Osteoblast (primary cell): Measurements from ENCODE around the gene NAV2. TPM values are rescaled to one million over a fixed set of nuclear protein-coding genes. Genes with fewer than 3 reads are reported as not detected.
A peak's percentile ranks its signal among the peaks of the same experiment; 100 is the strongest.

Source experiments
- DNase-seq: peaks from one replicate; pipeline ENCODE4 v3.0.0; 2011; ENCODE audit warnings: low spot score, mixed read lengths; ENCODE audit not compliant: insufficient read length; ENCODE audit errors: missing footprints
- H2AFZ ChIP-seq: 2 replicates; pipeline ENCODE4 v1.6.0; 2011; ENCODE audit warnings: mild to moderate bottlenecking, low read length
- H3K27ac ChIP-seq: 2 replicates; pipeline ENCODE4 v1.5.1; 2011; ENCODE audit warnings: mild to moderate bottlenecking, low read depth, low read length, moderate library complexity
- H3K27me3 ChIP-seq: 2 replicates; pipeline ENCODE4 v1.6.0; 2012; ENCODE audit warnings: mild to moderate bottlenecking, control low read depth, inconsistent platforms, low read length, moderate library complexity; ENCODE audit not compliant: insufficient read depth
- H3K36me3 ChIP-seq: 2 replicates; pipeline ENCODE4 v1.5.1; 2011; ENCODE audit warnings: mild to moderate bottlenecking, low read length, control low read depth, moderate library complexity; ENCODE audit not compliant: insufficient read depth
- H3K4me1 ChIP-seq: 2 replicates; pipeline ENCODE4 v1.5.1; 2011; ENCODE audit warnings: mild to moderate bottlenecking, low read length, control low read depth, moderate library complexity; ENCODE audit not compliant: insufficient read depth
- H3K4me2 ChIP-seq: 2 replicates; pipeline ENCODE4 v1.6.0; 2011; ENCODE audit warnings: mild to moderate bottlenecking, low read length; ENCODE audit not compliant: insufficient read depth
- H3K4me3 ChIP-seq: fragments of 200-600 bp; sonication (generic); 3 replicates; pipeline ENCODE4 v1.5.1; 2012; ENCODE audit warnings: mild to moderate bottlenecking, low read length, inconsistent platforms; ENCODE audit not compliant: insufficient read depth
- H3K79me2 ChIP-seq: 2 replicates; pipeline ENCODE4 v1.6.0; 2012; ENCODE audit warnings: mild to moderate bottlenecking, low read length, control low read depth, inconsistent platforms; ENCODE audit not compliant: insufficient read depth
- H3K9me3 ChIP-seq: 2 replicates; pipeline ENCODE4 v1.5.1; 2011; ENCODE audit warnings: low read depth, low read length, control low read depth
- H4K20me1 ChIP-seq: 2 replicates; pipeline ENCODE4 v1.6.0; 2012; ENCODE audit warnings: mild to moderate bottlenecking, low read length, control low read depth; ENCODE audit not compliant: insufficient read depth
- CTCF ChIP-seq: IDR thresholded peaks from 2 replicates; pipeline ENCODE4 v1.5.1; 2011; ENCODE audit warnings: mild to moderate bottlenecking, low read depth, low read length, moderate library complexity; ENCODE audit errors: extremely low read depth
- total RNA-seq: library from RNA; depleted of rRNA; stranded (reverse); fragments of >200 nt; gene quantifications from 2 replicates; pipeline ENCODE4 v1.2.3, GENCODE V29; 2012

Gene NAV2
- total RNA-seq, 1 donor = 8.7 TPM

DNA sequence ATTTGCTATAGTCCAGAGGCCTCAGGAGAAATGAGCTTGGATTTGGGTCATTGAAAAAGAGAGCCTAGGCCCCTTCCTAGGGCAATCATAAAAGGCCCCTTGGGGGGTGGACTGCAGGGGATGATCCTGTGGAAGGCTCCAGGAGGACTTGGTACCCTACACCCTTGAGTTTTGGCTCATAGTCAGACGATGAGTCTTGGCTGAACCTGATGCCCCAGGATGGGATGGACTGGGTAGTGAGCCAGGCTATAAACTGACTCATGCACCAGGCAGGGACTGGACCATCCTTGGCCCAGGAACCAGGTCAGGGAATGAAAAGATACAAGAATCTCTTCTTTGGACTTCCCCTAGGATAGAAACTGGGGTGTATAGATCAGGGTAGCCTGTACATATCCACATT, 54.2 kb downstream of the NAV2 start:
- Histone ChIP-seq H3K79me2 (peaks cover 84% of the 10 kb centered on the region), H3K4me3 (no peak overlapping the region), H4K20me1 (peaks cover 92% of the 10 kb centered on the region), H3K9me3 (no peaks in the 10 kb centered on the region), H3K4me2 (no peak overlapping the region), H3K27ac (no peak overlapping the region), H3K36me3 (no peaks in the 10 kb centered on the region), H2AFZ (no peak overlapping the region), H3K27me3 (no peaks in the 10 kb centered on the region), H3K4me1 (peaks cover 26% of the 10 kb centered on the region)
- DNase-seq = peak; percentile 79
- no peak for TF ChIP-seq CTCF

DNA sequence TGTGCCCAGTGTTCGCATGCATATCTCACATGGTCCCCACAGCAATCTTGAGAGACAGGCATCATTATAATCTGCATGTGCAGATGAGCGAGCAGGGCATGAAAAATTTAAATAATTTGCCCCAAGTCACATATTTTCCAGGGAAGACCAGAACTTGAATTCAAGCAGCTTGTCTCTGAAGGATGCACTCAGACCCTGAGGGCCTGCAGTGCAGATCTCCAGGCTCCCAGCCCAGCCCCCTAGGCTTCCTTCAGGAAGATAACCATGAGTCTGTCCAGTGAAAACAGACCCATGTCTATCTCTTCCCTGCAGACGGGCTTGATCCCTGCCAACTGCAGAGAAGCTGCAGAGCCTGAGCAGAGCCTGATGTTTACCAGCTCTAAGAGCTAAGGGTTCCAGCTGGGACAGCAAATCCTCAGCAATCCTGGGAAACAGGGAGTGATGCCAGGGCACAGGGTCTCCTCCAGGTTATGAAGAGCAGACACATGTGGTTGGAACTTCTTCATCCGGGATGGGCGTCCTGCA, 55.1 kb downstream of the NAV2 start:
- peaks cover 26% of the 10 kb centered on the region for H3K4me1 ChIP-seq
- no peak overlapping the region for H3K4me3 ChIP-seq
- no peaks in the 10 kb centered on the region for H3K36me3 ChIP-seq
- no peak overlapping the region for H3K4me2 ChIP-seq
- no peaks in the 10 kb centered on the region for H3K9me3 ChIP-seq
- no peak for DNase-seq
- no peak for TF ChIP-seq CTCF
- no peak overlapping the region for H2AFZ ChIP-seq
- H3K27ac ChIP-seq = no peak overlapping the region
- H4K20me1 ChIP-seq = peaks cover 94% of the 10 kb centered on the region
- H3K79me2 ChIP-seq = peaks cover 89% of the 10 kb centered on the region
- no peaks in the 10 kb centered on the region for H3K27me3 ChIP-seq

- no peak overlapping the region for H3K4me3 ChIP-seq
- no peak for TF ChIP-seq CTCF
- H3K79me2 ChIP-seq = peaks cover 89% of the 10 kb centered on the region
- peaks cover 94% of the 10 kb centered on the region for H4K20me1 ChIP-seq
- no peak overlapping the region for H2AFZ ChIP-seq
- DNase-seq = no peak
- H3K27ac ChIP-seq = no peak overlapping the region
- no peaks in the 10 kb centered on the region for H3K36me3 ChIP-seq
- peaks cover 26% of the 10 kb centered on the region for H3K4me1 ChIP-seq
- no peaks in the 10 kb centered on the region for H3K9me3 ChIP-seq
- no peaks in the 10 kb centered on the region for H3K27me3 ChIP-seq
- no peak overlapping the region for H3K4me2 ChIP-seq
These were observed 55.6 kb downstream of the NAV2 start for GRCh38 chr11:19768197-19768596.

GRCh38 chr11:19768815-19769214, 56.2 kb downstream of the NAV2 start:
- no peaks in the 10 kb centered on the region for H3K36me3 ChIP-seq
- no peak for DNase-seq

More at GRCh38 chr11:19768815-19769214, 56.2 kb downstream of the NAV2 start:
- no peak overlapping the region for H3K27ac ChIP-seq
- no peak overlapping the region for H3K4me2 ChIP-seq
- H3K27me3 ChIP-seq = no peaks in the 10 kb centered on the region
- H2AFZ ChIP-seq = no peak overlapping the region
- peaks cover 90% of the 10 kb centered on the region for H3K79me2 ChIP-seq
- peaks cover 26% of the 10 kb centered on the region for H3K4me1 ChIP-seq
- no peaks in the 10 kb centered on the region for H3K9me3 ChIP-seq
- H3K4me3 ChIP-seq = no peak overlapping the region
- peaks cover 93% of the 10 kb centered on the region for H4K20me1 ChIP-seq
- TF ChIP-seq CTCF = no peak
